ENCODE data around the gene PAX2.

DNA sequence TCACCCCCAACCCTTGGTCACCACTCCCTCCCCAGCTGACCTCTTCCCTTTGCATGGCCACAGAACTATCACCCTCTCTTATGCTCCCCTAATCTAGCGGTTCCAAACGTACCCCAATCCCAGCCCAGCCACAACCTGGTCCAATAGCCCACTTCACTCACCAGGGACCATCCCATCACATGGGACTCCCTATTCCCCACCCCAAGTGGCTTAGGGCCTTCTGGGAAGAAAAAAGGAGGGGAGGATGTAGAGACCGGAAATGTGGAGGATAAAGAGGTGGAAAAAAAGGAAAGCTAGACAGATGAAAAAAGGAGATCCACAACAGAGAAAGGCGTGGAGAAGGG lies 30.3 kb upstream of the PAX2 start:
- TF ChIP-seq, protein P1, sequence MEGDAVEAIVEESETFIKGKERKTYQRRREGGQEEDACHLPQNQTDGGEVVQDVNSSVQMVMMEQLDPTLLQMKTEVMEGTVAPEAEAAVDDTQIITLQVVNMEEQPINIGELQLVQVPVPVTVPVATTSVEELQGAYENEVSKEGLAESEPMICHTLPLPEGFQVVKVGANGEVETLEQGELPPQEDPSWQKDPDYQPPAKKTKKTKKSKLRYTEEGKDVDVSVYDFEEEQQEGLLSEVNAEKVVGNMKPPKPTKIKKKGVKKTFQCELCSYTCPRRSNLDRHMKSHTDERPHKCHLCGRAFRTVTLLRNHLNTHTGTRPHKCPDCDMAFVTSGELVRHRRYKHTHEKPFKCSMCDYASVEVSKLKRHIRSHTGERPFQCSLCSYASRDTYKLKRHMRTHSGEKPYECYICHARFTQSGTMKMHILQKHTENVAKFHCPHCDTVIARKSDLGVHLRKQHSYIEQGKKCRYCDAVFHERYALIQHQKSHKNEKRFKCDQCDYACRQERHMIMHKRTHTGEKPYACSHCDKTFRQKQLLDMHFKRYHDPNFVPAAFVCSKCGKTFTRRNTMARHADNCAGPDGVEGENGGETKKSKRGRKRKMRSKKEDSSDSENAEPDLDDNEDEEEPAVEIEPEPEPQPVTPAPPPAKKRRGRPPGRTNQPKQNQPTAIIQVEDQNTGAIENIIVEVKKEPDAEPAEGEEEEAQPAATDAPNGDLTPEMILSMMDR (conservative IDR thresholded peaks at IDR 0.05), result no peak
- no peak for TF ChIP-seq ZFX (IDR thresholded peaks at IDR 0.05)
